Fibroblast of skin of left biceps (primary cell): ENCODE measurements around the gene H6PD.

Experiments
- DNase-seq, 2 experiments: peaks; one replicate each; pipeline ENCODE4 v3.0.0-alpha.2; 2013; ENCODE audit warnings: low read depth in 2 of 2

The H6PD gene

GRCh38 chr1:9253453-9254105 lies 19.0 kb downstream of the H6PD start:
- DNase-seq, result no peak

GRCh38 chr1:9256332-9256731 lies 21.8 kb downstream of the H6PD start:
- DNase-seq, result no peak

- DNase-seq, result no peak
These were observed 23.3 kb downstream of the H6PD start for GRCh38 chr1:9257851-9258250.

GRCh38 chr1:9258629-9259028 lies 24.1 kb downstream of the H6PD start:
- no peak for DNase-seq

GRCh38 chr1:9260059-9260766 lies 25.6 kb downstream of the H6PD start:
- no peak for DNase-seq

GRCh38 chr1:9261496-9261895 lies 26.9 kb downstream of the H6PD start:
- DNase-seq, result no peak

GRCh38 chr1:9262096-9262986 lies 27.8 kb downstream of the H6PD start:
- no peak for DNase-seq

- no peak for DNase-seq
These were observed 28.8 kb downstream of the H6PD start for GRCh38 chr1:9263276-9263855.

GRCh38 chr1:9263984-9264872 lies 29.7 kb downstream of the H6PD start:
- DNase-seq, result no peak

GRCh38 chr1:9265037-9265436 lies 30.5 kb downstream of the H6PD start:
- no peak for DNase-seq

GRCh38 chr1:9265968-9266367 lies 31.4 kb downstream of the H6PD start:
- no peak for DNase-seq

- no peak for DNase-seq
These were observed 32.7 kb downstream of the H6PD start for GRCh38 chr1:9267352-9267686.

GRCh38 chr1:9267827-9268581 lies 33.4 kb downstream of the H6PD start:
- DNase-seq, result no peak

- DNase-seq, result no peak
These were observed 34.5 kb downstream of the H6PD start for GRCh38 chr1:9269078-9269501.

- no peak for DNase-seq
These were observed 35.1 kb downstream of the H6PD start for GRCh38 chr1:9269721-9270120.

- no peak for DNase-seq
These were observed 35.8 kb downstream of the H6PD start for GRCh38 chr1:9270290-9270883.

- no peak for DNase-seq
These were observed 36.7 kb downstream of the H6PD start for GRCh38 chr1:9271283-9271682.

GRCh38 chr1:9271861-9272595 lies 37.5 kb downstream of the H6PD start:
- DNase-seq, result no peak

- DNase-seq, result no peak
These were observed 38.6 kb downstream of the H6PD start for GRCh38 chr1:9273177-9273576.
